H1 (cell line): ENCODE results near the gene MEIOB. TPM values are rescaled to one million over a fixed set of nuclear protein-coding genes. Genes with fewer than 3 reads are reported as not detected.

Experiments
- CTCF ChIA-PET: fragments of 300-600 bp; sonication (Branson Sonifier 250); formaldehyde crosslinking; loops from one replicate; lab custom pipeline; 2021; ENCODE audit not compliant: partially characterized antibody; lab: Charles Lee
- POLR2A ChIA-PET: fragments of 300-600 bp; sonication (Branson Sonifier 250); formaldehyde crosslinking; loops from one replicate; lab custom pipeline; 2021; ENCODE audit warnings: inconsistent platforms; ENCODE audit not compliant: partially characterized antibody; lab: Charles Lee
- DNase-seq, 2 experiments: peaks; one replicate each; pipeline versions ENCODE4 v3.0.0 to v3.0.0-alpha.2; 2010 to 2022; ENCODE audit warnings: low spot score in 2 of 2, low read depth in 1 of 2, mixed read lengths in 1 of 2
- FAIRE-seq: peaks from 2 replicates; lab custom pipeline; 2011; peaks lifted over from hg19 to GRCh38; lab: Jason Lieb, UNC
- H2AFZ ChIP-seq: 2 replicates; pipeline ENCODE4 v1.8.1; 2012; ENCODE audit warnings: low read length, inconsistent platforms
- H2AK5ac ChIP-seq: 2 replicates; pipeline ENCODE4 v1.6.1; 2013; ENCODE audit warnings: low read depth, low read length
- H2BK120ac ChIP-seq: replicated peaks from 2 replicates; pipeline ENCODE3; 2013; ENCODE audit warnings: low read depth, low read length, inconsistent platforms
- H2BK12ac ChIP-seq: 2 replicates; pipeline ENCODE4 v1.6.1; 2013; ENCODE audit warnings: low read depth, low read length
- H2BK15ac ChIP-seq: 2 replicates; pipeline ENCODE4 v1.6.1; 2013; ENCODE audit warnings: low read length
- H2BK20ac ChIP-seq: 2 replicates; pipeline ENCODE4 v1.6.1; 2013; ENCODE audit warnings: low read length
- H2BK5ac ChIP-seq: 2 replicates; pipeline ENCODE4 v1.6.1; 2013; ENCODE audit warnings: low read depth, low read length
- H3K14ac ChIP-seq: 2 replicates; pipeline ENCODE4 v1.6.1; 2013; ENCODE audit warnings: inconsistent platforms; ENCODE audit not compliant: insufficient read length
- H3K18ac ChIP-seq: 2 replicates; pipeline ENCODE4 v1.6.1; 2013; ENCODE audit warnings: low read length; ENCODE audit errors: extremely low read depth
- H3K23ac ChIP-seq: 2 replicates; pipeline ENCODE4 v1.6.1; 2013; ENCODE audit warnings: inconsistent platforms; ENCODE audit not compliant: insufficient read length
- H3K23me2 ChIP-seq: 2 replicates; pipeline ENCODE4 v1.6.1; 2013; ENCODE audit warnings: low read depth, low read length
- H3K27ac ChIP-seq: 2 replicates; pipeline ENCODE4 v1.6.1; 2011; ENCODE audit warnings: low read depth, low read length, inconsistent platforms
- H3K27me3 ChIP-seq, 4 experiments: replicated peaks in 1 of 4; 1 replicate in 1 of 4; 2 replicates in 3 of 4; pipeline versions ENCODE4 v1.6.1 to v1.8.1; 2011 to 2013; ENCODE audit warnings: low read length in 3 of 4, mild to moderate bottlenecking in 3 of 4, inconsistent platforms in 2 of 4, mixed read lengths in 2 of 4, moderate library complexity in 1 of 4; ENCODE audit not compliant: control insufficient read depth in 3 of 4, insufficient read depth in 3 of 4; ENCODE audit errors: extremely low read depth in 1 of 4
- H3K36me3 ChIP-seq, 4 experiments: 2 replicates each; pipeline versions ENCODE4 v1.6.1 to v1.8.1; 2011 to 2013; ENCODE audit warnings: mild to moderate bottlenecking in 4 of 4, low read length in 3 of 4, moderate library complexity in 2 of 4, control low read depth in 1 of 4, inconsistent platforms in 1 of 4; ENCODE audit not compliant: insufficient read depth in 4 of 4, control insufficient read depth in 2 of 4
- H3K4ac ChIP-seq: replicated peaks from 2 replicates; pipeline ENCODE3; 2013; ENCODE audit warnings: low read length, low read depth, mixed read lengths, inconsistent platforms; ENCODE audit not compliant: insufficient read length
- H3K4me1 ChIP-seq, 4 experiments: replicated peaks in 1 of 4; 1 replicate in 1 of 4; 2 replicates in 3 of 4; pipeline versions ENCODE4 v1.6.1 to v1.8.1; 2011 to 2013; ENCODE audit warnings: low read length in 3 of 4, inconsistent platforms in 2 of 4, mixed read lengths in 1 of 4; ENCODE audit not compliant: insufficient read depth in 4 of 4, control insufficient read depth in 3 of 4
- H3K4me2 ChIP-seq, 2 experiments: 2 replicates each; pipeline versions ENCODE4 v1.6.1 to v1.8.1; 2011 to 2013; ENCODE audit warnings: low read depth in 2 of 2, low read length in 2 of 2, control low read depth in 1 of 2, inconsistent platforms in 1 of 2, mild to moderate bottlenecking in 1 of 2; ENCODE audit not compliant: insufficient read depth in 1 of 2
- H3K4me3 ChIP-seq, 4 experiments: fragments of 200-600, 300-600 bp in 1 of 4; sonication (generic), shearing (Covaris generic), sonication (Bioruptor Twin) in 1 of 4; 2 replicates each; pipeline versions ENCODE4 v1.5.1 to v1.8.1; 2011 to 2016; ENCODE audit warnings: low read length in 4 of 4, low read depth in 3 of 4, control low read depth in 2 of 4, inconsistent platforms in 2 of 4, mild to moderate bottlenecking in 2 of 4, mixed read lengths in 1 of 4, moderate library complexity in 1 of 4; ENCODE audit not compliant: insufficient read depth in 2 of 4; ENCODE audit errors: extremely low read depth in 1 of 4
- H3K56ac ChIP-seq: replicated peaks from 2 replicates; pipeline ENCODE3; 2013; ENCODE audit warnings: low read depth, mild to moderate bottlenecking, mixed read lengths, low read length, inconsistent platforms; ENCODE audit not compliant: insufficient read length
- H3K79me1 ChIP-seq: 2 replicates; pipeline ENCODE4 v1.6.1; 2013; ENCODE audit warnings: low read depth, low read length, control low read depth
- H3K79me2 ChIP-seq, 2 experiments: 2 replicates each; pipeline versions ENCODE4 v1.6.1 to v1.8.1; 2012 to 2013; ENCODE audit warnings: low read length in 2 of 2, mild to moderate bottlenecking in 2 of 2, inconsistent platforms in 1 of 2; ENCODE audit not compliant: insufficient read depth in 2 of 2, control insufficient read depth in 1 of 2
- H3K9ac ChIP-seq, 4 experiments: replicated peaks in 1 of 4; 1 replicate in 1 of 4; 2 replicates in 3 of 4; pipeline versions ENCODE4 v1.6.1 to v1.8.1; 2011 to 2013; ENCODE audit warnings: low read depth in 3 of 4, low read length in 3 of 4, control low read depth in 2 of 4, mild to moderate bottlenecking in 2 of 4, moderate library complexity in 2 of 4, inconsistent platforms in 1 of 4; ENCODE audit errors: extremely low read depth in 1 of 4
- H3K9me3 ChIP-seq, 2 experiments: 2 replicates each; pipeline versions ENCODE4 v1.6.1 to v1.8.1; 2012 to 2013; ENCODE audit warnings: mild to moderate bottlenecking in 2 of 2, moderate library complexity in 2 of 2, control low read depth in 1 of 2, inconsistent platforms in 1 of 2, low read depth in 1 of 2, low read length in 1 of 2, mixed read lengths in 1 of 2; ENCODE audit not compliant: insufficient read depth in 2 of 2
- H4K20me1 ChIP-seq, 2 experiments: replicated peaks in 1 of 2; 2 replicates each; pipeline versions ENCODE3 to v1.8.1; 2011 to 2013; ENCODE audit warnings: inconsistent platforms in 2 of 2, low read length in 2 of 2, mild to moderate bottlenecking in 1 of 2; ENCODE audit not compliant: insufficient read depth in 2 of 2, control insufficient read depth in 1 of 2
- H4K5ac ChIP-seq: 2 replicates; pipeline ENCODE4 v1.6.1; 2013; ENCODE audit warnings: low read length, low read depth, mixed read lengths, inconsistent platforms; ENCODE audit not compliant: insufficient read length
- H4K8ac ChIP-seq: 2 replicates; pipeline ENCODE4 v1.8.0; 2013; ENCODE audit warnings: mild to moderate bottlenecking, moderate library complexity, low read length, inconsistent platforms; ENCODE audit not compliant: insufficient read depth; ENCODE audit errors: extremely low read depth
- H4K91ac ChIP-seq: replicated peaks from 2 replicates; pipeline ENCODE3; 2013; ENCODE audit warnings: low read length, mixed read lengths, inconsistent platforms; ENCODE audit not compliant: insufficient read length
- CTBP2 ChIP-seq: IDR thresholded peaks from 2 replicates; pipeline ENCODE4 v1.7.0; 2011; ENCODE audit warnings: borderline replicate concordance, mild to moderate bottlenecking, moderate library complexity, mixed read lengths, low read length; ENCODE audit not compliant: insufficient read depth, insufficient read length
- EZH2 ChIP-seq: fragments of 200-600 bp; sonication (generic); IDR thresholded peaks from 2 replicates; pipeline ENCODE4 v1.7.1; 2012; ENCODE audit warnings: low read depth, mild to moderate bottlenecking, moderate library complexity, low read length, inconsistent platforms; ENCODE audit not compliant: severe bottlenecking
- GTF2F1 ChIP-seq: IDR thresholded peaks from 2 replicates; pipeline ENCODE4 v1.6.1; 2012; ENCODE audit warnings: low read depth, low read length, improper control_type of control experiment, borderline replicate concordance
- HDAC6 ChIP-seq: IDR thresholded peaks from one replicate; pipeline ENCODE4 v1.7.1; 2012; ENCODE audit warnings: low read depth, mild to moderate bottlenecking, inconsistent platforms, low read length, moderate library complexity
- POLR2AphosphoS5 ChIP-seq: IDR thresholded peaks from 2 replicates; pipeline ENCODE4 v1.6.1; 2011; ENCODE audit warnings: low read depth, low read length
- SIN3A ChIP-seq, 2 experiments: IDR thresholded peaks in 1 of 2; conservative IDR thresholded peaks in 1 of 2; 2 replicates each; pipeline ENCODE4 v1.6.1; 2011 to 2012; ENCODE audit warnings: low read length in 2 of 2, improper control_type of control experiment in 1 of 2, low read depth in 1 of 2, mild to moderate bottlenecking in 1 of 2
- TAF7 ChIP-seq: optimal IDR thresholded peaks from 2 replicates; pipeline ENCODE3; 2011; ENCODE audit warnings: low read depth, mild to moderate bottlenecking, inconsistent platforms, low read length, moderate library complexity, borderline replicate concordance
- USF2 ChIP-seq: IDR thresholded peaks from 2 replicates; pipeline ENCODE4 v1.6.1; 2011; ENCODE audit warnings: low read length, improper control_type of control experiment
- WGBS, 2 experiments: shearing (Covaris generic) in 1 of 2; methylation state at CpG; one replicate each; pipeline versions ENCODE4 v1.1.6 to v1.1.7; 2013 to 2015; ENCODE audit warnings: low lambda C conversion rate in 2 of 2, mixed read lengths in 2 of 2, inconsistent platforms in 1 of 2, low coverage in 1 of 2, missing lambda C conversion rate in 1 of 2; ENCODE audit not compliant: insufficient replicate concordance in 2 of 2, insufficient coverage in 1 of 2, insufficient read length in 1 of 2; ENCODE audit errors: extremely low coverage in 1 of 2, missing lambda C conversion rate in 1 of 2; 5-methylcytosine and 5-hydroxymethylcytosine counted together
- polyA plus RNA-seq, 7 experiments: library from polyadenylated mRNA; depleted of rRNA in 3 of 7; stranded (reverse) in 5 of 7; unstranded in 2 of 7; fragments of >200 nt in 5 of 7; fragments of 200-250 nt in 2 of 7; gene quantifications; 1 replicate in 5 of 7; 2 replicates in 1 of 7; 4 replicates in 1 of 7; pipeline versions ENCODE4 v1.2.1 to v1.2.3, GENCODE V29; 2011 to 2013; ENCODE audit warnings: missing spikeins in 2 of 7, mixed read lengths in 2 of 7
- total RNA-seq: library from RNA; stranded (reverse); fragmentation: NEBNext Ultra II Directional; extraction: Animal tissue kit (Norgen Biotek cat#: 25700); gene quantifications from 2 replicates; pipeline ENCODE4 v1.2.1, GENCODE V29; 2021
- TF ChIP-seq, protein P1 (sequence below), 3 experiments: IDR thresholded peaks; 1 replicate in 2 of 3; 2 replicates in 1 of 3; pipeline versions ENCODE4 v1.5.1 to v1.6.1; 2011; ENCODE audit warnings: low read length in 3 of 3, mild to moderate bottlenecking in 3 of 3, inconsistent platforms in 2 of 3, low read depth in 1 of 3, moderate library complexity in 1 of 3; ENCODE audit not compliant: insufficient read depth in 1 of 3; ENCODE audit errors: control extremely low read depth in 1 of 3

The MEIOB gene
- total and polyA plus RNA-seq, 2 of the 8 experiments (the other 6 are each of a cell fraction or from before 2014, with no cell fraction given): 0.63 to 1.1 TPM

GRCh38 chr16:1810106-1810505, 61.9 kb downstream of the MEIOB start:
- Histone ChIP-seq H3K9ac (no peak overlapping the region), H3K9me3 (peaks cover 2 to 3% of the 10 kb centered on the region in 2 experiments; a peak in 1 of 4 replicates), H3K4me3 (no peak overlapping the region), H2BK20ac (no peak overlapping the region), H3K36me3 (no peaks in the 10 kb centered on the region; a peak in 1 of 8 replicates), H3K79me2 (no peaks in the 10 kb centered on the region), H3K14ac (no peak overlapping the region), H4K8ac (no peak overlapping the region), H3K79me1 (no peaks in the 10 kb centered on the region), H3K4me2 (no peak overlapping the region), H4K91ac (no peak overlapping the region), H4K5ac (no peak overlapping the region), H3K23me2 (no peaks in the 10 kb centered on the region), H2AK5ac (no peak overlapping the region), H2AFZ (no peak overlapping the region), H3K4ac (no peak overlapping the region), H3K56ac (no peak overlapping the region), H2BK12ac (no peak overlapping the region), H4K20me1 (peaks cover 0 to 2% of the 10 kb centered on the region in 2 experiments), H3K27ac (no peak overlapping the region), H3K18ac (no peak overlapping the region), H2BK5ac (no peak overlapping the region), H2BK120ac (no peak overlapping the region), H2BK15ac (no peak overlapping the region), H3K23ac (no peak overlapping the region), H3K27me3 (no peaks in the 10 kb centered on the region), H3K4me1 (no peaks in the 10 kb centered on the region; a peak in 2 of 7 replicates)
- FAIRE-seq (no peak), DNase-seq (no peak)
- POLR2A ChIA-PET: interaction anchor here (1.4 kb wide), 1 partner anchor 151 kb away, joined by 4 read pairs; no protein-coding TSS in a partner anchor
- CTCF ChIA-PET: interaction anchor here (1.0 to 2.0 kb wide), 7 partner anchors 9 to 77 kb away, joined by 3 to 7 read pairs (median 5); partner anchors contain the start of genes IGFALS, NUBP2 and SPSB3
- WGBS, 2 experiments: 89% methylated on average over 16 of the region's 16 CpGs; no CpG with 5 or more reads in 1 of the 2 experiments
- TF ChIP-seq EZH2 (no peak), TAF7 (no peak), POLR2AphosphoS5 (no peak), GTF2F1 (no peak), CTBP2 (no peak), HDAC6 (no peak), USF2 (no peak), SIN3A (conservative IDR thresholded peaks at IDR 0.05 in 1 of 2, IDR thresholded peaks at IDR 0.05 in 1 of 2; ENCODE audit: low read depth in 1 of 2, low read length in 2 of 2) (no peak)
- TF ChIP-seq, protein P1, sequence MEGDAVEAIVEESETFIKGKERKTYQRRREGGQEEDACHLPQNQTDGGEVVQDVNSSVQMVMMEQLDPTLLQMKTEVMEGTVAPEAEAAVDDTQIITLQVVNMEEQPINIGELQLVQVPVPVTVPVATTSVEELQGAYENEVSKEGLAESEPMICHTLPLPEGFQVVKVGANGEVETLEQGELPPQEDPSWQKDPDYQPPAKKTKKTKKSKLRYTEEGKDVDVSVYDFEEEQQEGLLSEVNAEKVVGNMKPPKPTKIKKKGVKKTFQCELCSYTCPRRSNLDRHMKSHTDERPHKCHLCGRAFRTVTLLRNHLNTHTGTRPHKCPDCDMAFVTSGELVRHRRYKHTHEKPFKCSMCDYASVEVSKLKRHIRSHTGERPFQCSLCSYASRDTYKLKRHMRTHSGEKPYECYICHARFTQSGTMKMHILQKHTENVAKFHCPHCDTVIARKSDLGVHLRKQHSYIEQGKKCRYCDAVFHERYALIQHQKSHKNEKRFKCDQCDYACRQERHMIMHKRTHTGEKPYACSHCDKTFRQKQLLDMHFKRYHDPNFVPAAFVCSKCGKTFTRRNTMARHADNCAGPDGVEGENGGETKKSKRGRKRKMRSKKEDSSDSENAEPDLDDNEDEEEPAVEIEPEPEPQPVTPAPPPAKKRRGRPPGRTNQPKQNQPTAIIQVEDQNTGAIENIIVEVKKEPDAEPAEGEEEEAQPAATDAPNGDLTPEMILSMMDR (IDR thresholded peaks at IDR 0.05; ENCODE audit: control extremely low read depth in 1 of 3, insufficient read depth in 1 of 3, low read depth in 1 of 3, low read length in 3 of 3): no peak
